ENCODE measurements around the gene ERI3. TPM values are rescaled to one million over a fixed set of nuclear protein-coding genes. Genes with fewer than 3 reads are reported as not detected.

The ERI3 gene
- total RNA-seq, 4 donors from 2014 or later, result 23.8 to 30.5 (median 28.7) TPM

GRCh38 chr1:44219301-44219626, 135.8 kb downstream of the ERI3 start:
- no peak for TF ChIP-seq CTCF (IDR thresholded peaks at IDR 0.05; ENCODE audit: low read depth)

GRCh38 chr1:44218503-44219300, 136.4 kb downstream of the ERI3 start:
- TF ChIP-seq CTCF (IDR thresholded peaks at IDR 0.05; ENCODE audit: low read depth), result no peak

- TF ChIP-seq CTCF (IDR thresholded peaks at IDR 0.05; ENCODE audit: low read depth), result no peak
Observed at GRCh38 chr1:44217809-44218410, 137.1 kb downstream of the ERI3 start.

- no peak for TF ChIP-seq CTCF (IDR thresholded peaks at IDR 0.05; ENCODE audit: low read depth)
Observed at GRCh38 chr1:44213222-44214112, 141.6 kb downstream of the ERI3 start, which contains the start of gene DMAP1. Gene DMAP1 (plus strand): TSS chr1:44213471. CDS start chr1:44213754, 283 bp downstream.

- TF ChIP-seq CTCF (IDR thresholded peaks at IDR 0.05; ENCODE audit: low read depth), result no peak
Observed at GRCh38 chr1:44212355-44213221, 142.5 kb downstream of the ERI3 start.

- no peak for TF ChIP-seq CTCF (IDR thresholded peaks at IDR 0.05; ENCODE audit: low read depth)
Observed at GRCh38 chr1:44210595-44210994, 144.5 kb downstream of the ERI3 start.
